ENCODE results near the gene ASIC4.

DNA sequence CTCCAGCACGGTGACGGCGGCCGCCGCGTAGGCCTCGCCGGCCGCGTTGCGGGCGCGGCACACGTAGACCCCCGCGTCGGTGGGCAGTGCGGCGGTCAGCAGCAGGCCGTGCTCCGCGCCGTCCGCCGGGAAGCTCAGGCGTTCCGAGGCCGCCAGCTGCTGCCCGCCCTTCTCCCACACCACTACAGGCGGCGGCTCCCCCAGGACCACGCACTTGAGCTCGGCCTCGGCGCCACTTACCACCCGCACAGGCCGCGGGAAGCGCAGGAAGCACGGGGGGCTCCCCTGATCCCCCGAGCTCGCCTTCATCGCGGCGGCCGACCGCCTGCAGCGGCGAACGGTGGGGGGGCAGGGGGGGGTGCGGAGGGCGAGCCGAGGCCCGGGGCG lies 56.6 kb downstream of the ASIC4 start:
- TF ChIP-seq CTCF (conservative IDR thresholded peaks at IDR 0.05; ENCODE audit: low read depth, low read length) = no peak
- no peak for TF ChIP-seq EZH2 (IDR thresholded peaks at IDR 0.05; ENCODE audit: borderline replicate concordance, low read depth, low read length, poor library complexity, severe bottlenecking)

Measured in A673 (cell line).